Thoracic aorta (tissue), 2 donors: ENCODE results near the gene ZBTB38. TPM values are rescaled to one million over a fixed set of nuclear protein-coding genes. Genes with fewer than 3 reads are reported as not detected.
A peak's percentile ranks its signal among the peaks of the same experiment; 100 is the strongest.

Source experiments
- ATAC-seq: fragments of 150-250 bp; one replicate; pipeline ENCODE4 v1.8.0; 2017; ENCODE audit warnings: low read depth; ENCODE audit not compliant: insufficient number of reproducible peaks, low FRiP score
- DNase-seq: peaks from one replicate; pipeline ENCODE4 v3.0.0-alpha.2; 2020; ENCODE audit warnings: low spot score
- H3K27ac ChIP-seq, 2 donors: fragments of 200-600 bp; sonication (generic); 1 replicate in 1 of 2; 2 replicates in 1 of 2; pipeline ENCODE4 v1.5.1; 2016; ENCODE audit warnings: mild to moderate bottlenecking in 2 of 2, moderate library complexity in 2 of 2
- H3K27me3 ChIP-seq: fragments of 200-600 bp; sonication (generic); replicated peaks from 2 replicates; pipeline ENCODE4 v1.6.0; 2016; ENCODE audit warnings: mild to moderate bottlenecking; ENCODE audit not compliant: insufficient read depth
- H3K36me3 ChIP-seq: fragments of 200-600 bp; sonication (generic); one replicate; pipeline ENCODE4 v1.5.1; 2016
- H3K4me1 ChIP-seq, 2 donors: fragments of 200-600 bp; sonication (generic); 1 replicate in 1 of 2; 2 replicates in 1 of 2; pipeline versions ENCODE4 v1.5.1 to v1.6.0; 2016; ENCODE audit warnings: low read depth in 2 of 2, mild to moderate bottlenecking in 1 of 2; ENCODE audit not compliant: control insufficient read depth in 1 of 2
- H3K4me3 ChIP-seq: fragments of 200-600 bp; sonication (generic); 2 replicates; pipeline ENCODE4 v1.5.1; 2016; ENCODE audit warnings: mild to moderate bottlenecking
- H3K9me3 ChIP-seq: fragments of 200-600 bp; sonication (generic); 2 replicates; pipeline ENCODE4 v1.5.1; 2016
- total RNA-seq, 2 donors: library from RNA; depleted of rRNA; stranded (reverse); fragments of >200 nt; gene quantifications; one replicate each; pipeline versions ENCODE4 v1.1.0 to v1.2.3, GENCODE V29; 2016
- TF ChIP-seq, protein P1 (sequence below): fragments of 200-600 bp; sonication (generic); IDR thresholded peaks from one replicate; pipeline ENCODE4 v1.5.1; 2019; ENCODE audit warnings: antibody characterized with exemption

ZBTB38 gene
- total RNA-seq, 2 donors from 2014 or later = 169 to 215 TPM

DNA sequence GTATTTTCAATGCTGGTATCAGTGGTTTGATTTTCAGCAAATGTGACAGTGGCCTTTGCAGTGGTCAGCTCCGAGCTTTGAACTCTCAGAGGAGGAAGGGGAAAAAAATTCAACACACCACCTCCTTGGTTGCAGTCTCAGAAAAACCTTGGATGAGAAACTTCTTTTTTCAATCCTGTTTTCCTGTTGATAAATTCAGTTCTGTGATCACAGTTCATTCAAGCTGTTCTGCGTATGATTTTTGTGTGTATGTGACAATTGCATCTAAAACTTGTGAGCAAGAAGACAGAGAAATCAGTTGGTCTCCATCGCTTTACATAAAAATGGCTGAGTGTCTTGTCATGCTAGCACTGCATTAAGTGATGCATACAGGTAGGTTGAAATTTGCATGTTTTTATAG, 19.2 kb downstream of the ZBTB38 start:
- no peak for ATAC-seq
- Histone ChIP-seq H3K4me1 (peaks cover 47 to 79% of the 10 kb centered on the region in 2 donors), H3K27ac (peak overlapping the region in 1 of 2 donors; percentile 3), H3K9me3 (no peaks in the 10 kb centered on the region), H3K27me3 (no peaks in the 10 kb centered on the region), H3K36me3 (no peaks in the 10 kb centered on the region), H3K4me3 (no peak overlapping the region)
- TF ChIP-seq, protein P1, sequence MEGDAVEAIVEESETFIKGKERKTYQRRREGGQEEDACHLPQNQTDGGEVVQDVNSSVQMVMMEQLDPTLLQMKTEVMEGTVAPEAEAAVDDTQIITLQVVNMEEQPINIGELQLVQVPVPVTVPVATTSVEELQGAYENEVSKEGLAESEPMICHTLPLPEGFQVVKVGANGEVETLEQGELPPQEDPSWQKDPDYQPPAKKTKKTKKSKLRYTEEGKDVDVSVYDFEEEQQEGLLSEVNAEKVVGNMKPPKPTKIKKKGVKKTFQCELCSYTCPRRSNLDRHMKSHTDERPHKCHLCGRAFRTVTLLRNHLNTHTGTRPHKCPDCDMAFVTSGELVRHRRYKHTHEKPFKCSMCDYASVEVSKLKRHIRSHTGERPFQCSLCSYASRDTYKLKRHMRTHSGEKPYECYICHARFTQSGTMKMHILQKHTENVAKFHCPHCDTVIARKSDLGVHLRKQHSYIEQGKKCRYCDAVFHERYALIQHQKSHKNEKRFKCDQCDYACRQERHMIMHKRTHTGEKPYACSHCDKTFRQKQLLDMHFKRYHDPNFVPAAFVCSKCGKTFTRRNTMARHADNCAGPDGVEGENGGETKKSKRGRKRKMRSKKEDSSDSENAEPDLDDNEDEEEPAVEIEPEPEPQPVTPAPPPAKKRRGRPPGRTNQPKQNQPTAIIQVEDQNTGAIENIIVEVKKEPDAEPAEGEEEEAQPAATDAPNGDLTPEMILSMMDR = no peak
- DNase-seq = no peak

DNA sequence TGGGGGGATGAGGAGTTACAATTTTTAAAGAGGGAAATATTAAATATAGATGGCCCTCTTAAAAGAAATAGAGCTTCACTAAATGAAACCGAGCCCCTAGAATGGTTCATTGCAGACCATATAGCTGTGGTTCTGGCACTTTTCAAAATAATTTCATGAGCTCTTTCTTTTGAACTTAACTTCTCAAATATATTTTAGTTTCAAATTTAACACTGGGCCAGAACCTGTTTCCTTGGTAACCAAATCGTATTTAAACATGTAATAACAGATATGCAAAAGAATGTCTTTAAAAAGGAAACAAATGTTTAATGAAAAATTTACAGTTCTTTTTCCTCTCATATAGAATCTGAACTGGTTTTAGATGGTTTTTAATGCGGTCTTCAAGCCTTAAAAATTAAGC, 20.1 kb downstream of the ZBTB38 start:
- H3K4me3 ChIP-seq = peak overlapping the region; percentile 56
- peaks cover 51 to 79% of the 10 kb centered on the region in 2 donors for H3K4me1 ChIP-seq
- TF ChIP-seq, protein P1 = no peak
- H3K27ac ChIP-seq = peak overlapping the region; percentile 73 to 74
- DNase-seq (no peak), ATAC-seq (no peak)
- H3K36me3 ChIP-seq = no peaks in the 10 kb centered on the region
- no peaks in the 10 kb centered on the region for H3K9me3 ChIP-seq
- H3K27me3 ChIP-seq = no peaks in the 10 kb centered on the region

DNA sequence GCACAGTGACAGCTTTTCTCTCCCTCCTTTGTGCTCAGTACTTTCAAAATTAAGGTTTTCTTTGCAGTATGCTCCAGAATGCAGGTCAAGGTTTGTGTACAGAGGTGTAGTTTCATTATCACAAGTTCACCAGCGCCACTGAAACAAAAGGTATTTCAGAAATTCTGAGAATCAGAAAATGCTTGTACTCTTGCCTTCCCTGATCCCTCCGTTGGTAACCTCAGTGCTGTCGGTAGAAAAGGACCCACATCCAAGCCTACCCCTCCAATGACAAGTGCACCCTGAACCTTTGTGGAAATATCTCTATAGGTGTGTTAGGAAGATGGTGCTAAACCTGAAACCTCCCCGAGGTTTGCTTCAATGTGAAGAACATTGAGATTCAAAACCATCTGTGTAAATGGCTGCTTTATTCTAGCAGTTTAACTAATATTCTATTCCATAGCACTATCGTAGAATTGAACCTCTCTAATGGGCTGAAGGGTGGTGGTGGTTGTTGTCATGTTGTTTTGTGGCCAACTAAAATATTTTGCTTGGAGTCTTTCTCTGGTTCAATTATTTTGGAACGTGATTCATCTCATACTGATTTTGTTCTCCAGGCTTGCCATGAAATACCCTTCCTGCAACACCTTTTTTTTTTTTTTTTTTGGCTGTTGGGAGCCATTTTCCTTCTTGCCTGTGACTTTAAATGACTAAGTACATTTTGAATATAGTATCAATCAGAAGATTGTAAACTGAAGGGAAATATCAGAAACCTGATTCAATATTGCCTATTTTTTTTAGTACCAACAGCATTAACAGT, 20.7 kb downstream of the ZBTB38 start:
- ATAC-seq (no peak), DNase-seq (no peak)
- Histone ChIP-seq H3K36me3 (no peaks in the 10 kb centered on the region), H3K27ac (peak overlapping the region; percentile 73 to 74), H3K4me1 (peaks cover 52 to 79% of the 10 kb centered on the region in 2 donors), H3K9me3 (no peaks in the 10 kb centered on the region), H3K4me3 (peak overlapping the region; percentile 56), H3K27me3 (no peaks in the 10 kb centered on the region)
- TF ChIP-seq, protein P1 = no peak

DNA sequence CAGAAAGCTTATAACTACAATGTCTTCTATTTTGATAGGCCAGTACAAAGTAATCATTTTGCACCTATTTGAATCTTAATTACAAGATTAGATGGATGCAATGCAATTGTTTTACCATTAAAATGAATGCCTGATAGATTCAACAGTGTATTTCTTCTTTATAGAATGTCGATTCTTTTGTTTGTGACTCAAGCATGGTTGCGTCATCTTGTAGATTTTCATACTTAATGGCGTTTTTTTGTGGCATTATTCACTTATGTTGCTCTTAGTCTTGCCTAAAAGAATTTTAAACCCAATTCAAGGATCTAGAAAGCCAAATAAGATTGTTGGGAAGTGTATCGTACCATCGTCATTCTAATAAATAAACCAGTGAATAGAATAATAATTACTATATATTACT, 21.4 kb downstream of the ZBTB38 start:
- no peaks in the 10 kb centered on the region for H3K27me3 ChIP-seq
- ATAC-seq (no peak), DNase-seq (no peak)
- TF ChIP-seq, protein P1 = no peak
- no peak overlapping the region for H3K4me3 ChIP-seq
- H3K27ac ChIP-seq = peak overlapping the region; percentile 21 to 73
- no peaks in the 10 kb centered on the region for H3K36me3 ChIP-seq
- H3K9me3 ChIP-seq = no peaks in the 10 kb centered on the region
- peaks cover 47 to 74% of the 10 kb centered on the region in 2 donors for H3K4me1 ChIP-seq

DNA sequence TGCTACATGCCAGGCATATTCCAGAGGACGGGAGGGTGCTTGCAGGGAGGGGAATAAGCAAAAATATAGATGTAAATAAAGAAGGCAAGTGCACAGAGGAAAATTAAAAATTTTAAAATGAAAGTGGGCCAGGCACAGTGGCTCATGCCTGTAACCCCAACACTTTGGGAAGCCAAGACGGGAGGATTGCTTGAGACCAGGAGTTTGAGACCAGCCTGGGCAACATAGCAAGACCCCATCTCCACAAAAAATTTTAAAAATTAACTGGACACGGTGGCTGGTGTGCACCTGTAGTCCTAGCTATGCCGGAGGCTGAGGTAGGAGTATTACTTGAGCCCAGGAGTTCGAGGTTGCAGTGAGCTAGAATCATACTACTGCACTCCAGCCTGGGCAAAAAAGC, 22.4 kb downstream of the ZBTB38 start:
- Histone ChIP-seq H3K4me1 (peaks cover 40 to 64% of the 10 kb centered on the region in 2 donors), H3K9me3 (no peaks in the 10 kb centered on the region), H3K36me3 (no peaks in the 10 kb centered on the region), H3K27ac (peak overlapping the region in 1 of 2 donors; percentile 73), H3K4me3 (no peak overlapping the region), H3K27me3 (no peaks in the 10 kb centered on the region)
- DNase-seq (no peak), ATAC-seq (no peak)
- TF ChIP-seq, protein P1 = no peak
